Embryonic facial prominence (tissue), 1 donor: ENCODE measurements around the gene ZDHHC7.
"Not testable (repeated sequence)": the region's sequence is repeated elsewhere in the genome, so short reads cannot be mapped to it uniquely, and the experiment has no call there.

Source experiments
- DNase-seq: peaks from one replicate; pipeline ENCODE4 v3.0.0-alpha.2; 2016; ENCODE audit errors: extremely low spot score

ZDHHC7 gene

DNA sequence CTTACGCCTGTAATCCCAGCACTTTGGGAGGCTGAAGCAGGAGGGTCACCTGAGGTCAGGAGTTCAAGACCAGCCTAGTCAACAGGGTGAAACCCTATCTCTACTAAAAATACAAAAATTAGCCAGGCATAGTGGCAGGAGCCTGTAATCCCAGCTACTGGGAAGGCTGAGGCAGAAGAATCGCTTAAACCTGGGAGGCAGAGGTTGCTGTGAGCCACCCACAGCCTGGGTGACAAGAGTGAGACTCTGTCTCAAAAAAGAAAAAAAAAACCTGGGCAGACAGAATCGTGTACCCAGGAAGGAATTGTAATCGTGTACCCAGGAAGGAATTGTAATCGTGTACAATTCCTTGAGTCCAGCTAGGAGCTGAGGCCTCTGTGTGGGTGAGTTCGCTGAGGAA lies 72.7 kb downstream of the ZDHHC7 start:
- not testable (repeated sequence) for DNase-seq

DNA sequence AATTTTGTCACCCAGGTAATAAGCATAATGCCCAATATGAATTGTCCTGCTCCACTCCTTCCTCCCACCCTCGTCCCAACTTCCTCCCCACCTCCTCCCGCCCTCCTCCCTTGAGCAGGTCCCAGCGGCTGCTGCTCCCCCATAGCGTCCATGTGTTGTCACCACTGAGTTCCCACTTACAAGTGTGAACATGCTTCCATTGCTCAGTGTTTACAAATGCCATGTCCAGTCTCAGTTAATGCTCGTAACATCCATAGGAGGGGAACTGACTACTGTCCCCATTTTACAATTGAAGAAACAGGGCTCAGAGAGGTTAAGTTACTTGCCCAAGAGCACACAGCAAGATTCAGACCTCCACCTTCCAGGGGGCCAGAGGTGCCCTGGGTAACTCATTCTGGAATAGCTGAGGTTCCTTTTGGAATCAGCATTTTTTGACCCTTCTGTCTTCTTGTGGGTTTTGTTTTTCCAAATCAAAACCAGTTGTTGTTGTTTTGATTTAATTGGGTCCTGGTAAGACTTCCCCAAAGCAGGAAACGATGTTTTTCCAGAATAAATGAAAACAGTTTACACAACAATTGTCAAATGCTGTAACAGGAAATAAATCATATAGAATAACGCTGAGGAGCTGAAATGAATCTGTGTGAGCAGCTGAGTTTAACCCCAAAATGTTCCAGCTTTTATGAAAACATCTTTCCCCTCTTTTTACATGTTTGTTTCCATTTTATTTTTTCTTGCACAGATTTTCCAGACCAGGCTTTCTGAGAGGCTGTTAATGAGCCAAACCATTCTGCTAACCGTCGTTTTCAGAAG lies 73.9 kb downstream of the ZDHHC7 start:
- no peak for DNase-seq

DNA sequence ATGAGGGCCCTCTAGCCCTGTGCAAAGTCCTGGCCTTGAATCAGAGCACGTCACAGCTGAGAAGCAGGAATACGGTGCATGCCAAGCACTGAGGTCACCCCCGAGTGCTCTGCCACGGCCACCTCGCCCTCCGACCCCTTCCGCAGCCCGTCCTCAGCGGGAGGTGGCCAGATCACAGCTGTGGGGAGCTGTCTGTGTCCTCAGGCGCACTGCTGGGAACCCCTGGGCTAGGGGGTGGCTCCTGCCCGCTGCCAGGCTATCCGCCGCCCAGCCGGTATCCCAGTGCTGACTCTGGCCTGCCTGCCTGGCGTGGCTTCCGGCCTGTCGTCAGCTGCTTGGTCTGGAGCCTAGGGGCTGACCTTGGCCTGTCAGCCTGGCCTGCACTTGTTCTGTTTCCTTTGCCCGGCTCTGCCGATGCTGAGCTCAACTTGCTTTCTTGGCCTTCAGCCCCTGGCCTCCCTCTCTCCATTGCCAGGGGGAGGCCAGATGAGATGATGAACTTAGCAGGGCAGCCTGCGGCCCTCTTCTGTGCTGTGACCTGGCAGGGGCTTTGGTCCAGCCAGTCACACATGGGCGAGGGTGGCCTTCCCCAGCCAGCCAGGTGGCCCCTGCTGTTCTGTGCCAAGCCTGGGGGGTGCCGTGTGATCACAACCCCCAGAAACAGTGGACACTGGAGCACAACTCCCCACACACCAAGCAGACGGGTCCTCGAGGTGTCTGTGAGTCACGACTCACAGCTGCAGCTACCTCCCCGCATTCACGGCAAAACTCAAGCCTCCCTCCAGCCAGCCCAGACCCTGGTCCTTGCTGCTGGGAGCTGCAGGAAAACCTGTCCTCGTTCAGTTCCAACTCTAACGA lies 77.3 kb downstream of the ZDHHC7 start:
- no peak for DNase-seq

DNA sequence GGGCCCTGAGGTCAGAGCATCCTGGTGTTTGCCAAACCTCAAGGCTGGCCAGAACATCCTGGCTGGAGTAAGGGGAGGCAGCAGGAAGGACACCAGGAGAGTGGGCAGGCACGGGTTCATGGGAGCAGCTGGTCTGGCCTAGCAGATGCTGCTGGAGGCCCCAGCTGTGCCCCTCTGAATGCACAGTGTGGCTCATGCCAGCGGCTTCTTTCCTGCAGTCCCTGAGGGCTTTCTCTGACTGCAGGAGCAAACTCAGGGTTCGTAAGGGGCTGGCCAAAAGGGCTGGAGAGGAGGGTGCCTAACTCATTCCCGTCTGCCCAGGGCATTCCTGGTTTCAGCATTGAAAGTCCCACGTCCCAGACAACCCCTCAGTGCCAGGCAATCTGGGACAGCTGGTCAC lies 78.7 kb downstream of the ZDHHC7 start:
- no peak for DNase-seq

DNA sequence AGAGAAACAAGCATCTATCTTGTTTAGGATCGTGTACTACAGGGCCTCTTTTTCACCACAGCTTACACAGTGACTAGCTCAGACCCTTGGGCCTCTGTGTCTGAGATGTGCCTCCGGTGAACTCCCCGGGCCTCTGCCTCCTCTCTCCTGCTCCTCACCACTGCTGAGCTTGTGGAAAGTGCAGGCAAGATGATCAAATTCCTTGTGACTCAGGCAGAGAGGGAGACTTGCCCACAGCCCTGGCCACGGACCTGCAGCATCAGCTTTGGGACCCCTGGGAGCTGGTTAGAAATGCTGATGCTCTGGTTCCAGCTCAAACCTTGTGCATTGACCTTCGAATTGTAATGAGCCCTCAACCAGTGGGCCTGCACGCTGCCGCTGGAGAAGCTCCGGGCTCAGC lies 79.8 kb downstream of the ZDHHC7 start:
- DNase-seq = no peak

DNA sequence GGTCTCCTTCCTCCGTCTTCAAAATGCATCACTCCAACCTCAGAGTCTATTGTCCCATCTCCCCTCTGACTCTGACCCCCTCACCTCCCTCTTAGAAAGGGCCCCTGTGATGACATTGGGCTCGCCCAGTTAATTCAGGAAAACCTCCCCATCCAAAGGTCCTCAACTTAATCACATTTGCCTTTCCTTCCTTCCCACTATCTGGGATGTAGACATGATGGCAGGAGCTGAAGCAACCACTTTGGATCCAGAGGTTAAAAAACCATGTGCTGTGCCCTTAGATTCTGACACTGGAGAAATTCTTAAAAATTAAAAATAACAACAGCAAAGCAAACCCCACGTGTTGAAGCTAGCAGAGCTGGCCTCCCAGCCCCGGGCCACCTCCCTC lies 80.2 kb downstream of the ZDHHC7 start:
- no peak for DNase-seq

DNA sequence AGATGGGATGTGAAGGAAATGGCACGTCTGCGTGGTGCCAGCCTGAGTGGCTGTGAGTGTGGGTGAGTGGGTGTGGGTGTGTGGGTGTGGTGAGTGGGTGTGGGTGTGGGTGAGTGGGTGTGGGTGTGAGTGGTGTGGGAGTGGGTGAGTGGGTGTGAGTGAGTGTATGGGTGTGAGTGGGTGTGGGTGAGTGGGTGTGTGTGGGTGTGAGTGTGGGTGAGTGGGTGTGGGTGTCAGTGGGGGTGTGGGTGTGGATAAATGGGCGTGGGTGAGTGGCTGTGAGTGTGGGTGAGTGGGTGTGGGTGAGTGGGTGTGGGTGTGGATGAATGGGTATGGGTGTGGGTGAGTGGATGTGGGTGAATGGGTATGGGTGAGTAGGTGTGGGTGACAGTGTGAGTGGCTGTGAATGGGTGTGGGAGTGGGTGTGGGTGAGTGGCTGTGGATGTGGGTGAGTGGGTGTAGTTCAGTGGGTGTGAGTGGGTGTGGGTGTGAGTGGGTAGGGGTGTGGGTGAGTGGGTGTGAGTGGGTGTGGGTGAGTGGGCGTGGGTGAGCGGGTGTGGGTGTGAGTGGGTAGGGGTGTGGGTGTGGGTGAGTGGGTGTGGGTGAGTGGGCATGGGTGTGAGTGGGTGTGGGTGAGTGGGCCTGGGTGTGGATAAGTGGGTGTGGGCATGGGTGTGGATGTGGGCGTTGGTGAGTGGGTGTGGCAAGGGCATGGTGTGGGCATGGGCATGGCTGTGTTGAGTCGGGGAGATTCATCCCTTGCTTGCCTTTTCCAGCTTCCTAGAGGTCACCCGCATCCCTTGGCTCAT lies 80.8 kb downstream of the ZDHHC7 start:
- no peak for DNase-seq

DNA sequence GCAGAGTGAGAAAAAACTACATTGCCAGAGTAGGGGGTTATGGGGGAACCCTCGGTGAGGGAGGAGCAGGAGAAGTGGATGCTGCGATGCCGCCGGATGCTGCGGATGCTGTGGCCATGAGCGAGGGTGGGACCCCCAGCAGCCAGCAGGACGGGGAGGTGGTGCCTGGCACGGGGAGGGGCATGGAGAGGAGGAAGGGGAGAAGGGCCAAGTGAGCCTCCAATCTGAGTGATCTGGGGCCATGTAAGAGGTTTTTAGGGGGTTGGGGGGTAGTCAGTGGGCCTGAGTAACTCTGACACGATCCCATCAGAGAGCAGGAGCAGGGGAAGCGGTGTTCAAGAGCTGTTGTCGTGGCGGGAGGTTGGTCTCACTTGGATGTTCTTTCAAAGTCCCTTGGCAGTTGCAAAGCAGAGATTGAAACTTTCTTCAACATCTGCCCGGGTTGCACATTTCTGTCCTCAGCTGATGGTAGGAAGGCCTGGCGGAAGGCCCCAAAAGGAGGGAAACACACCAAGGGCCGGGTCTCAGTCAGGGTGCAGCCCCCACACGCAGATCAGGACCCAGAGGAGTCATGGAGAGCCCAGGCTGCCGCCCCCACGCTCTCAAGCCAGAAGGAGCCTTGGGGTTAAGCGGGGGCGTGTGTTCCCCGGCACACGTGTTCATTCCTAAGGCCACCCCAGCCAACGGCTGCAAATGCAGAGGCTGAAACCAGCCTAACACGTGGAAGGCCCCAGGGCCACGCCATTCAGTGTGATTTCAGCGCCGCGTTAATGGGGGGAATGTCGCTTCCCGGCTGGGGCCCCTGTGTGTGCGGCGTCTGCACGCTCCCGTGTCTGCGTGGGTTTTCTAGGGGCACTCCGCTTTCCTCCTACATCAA lies 81.7 kb downstream of the ZDHHC7 start:
- no peak for DNase-seq

DNA sequence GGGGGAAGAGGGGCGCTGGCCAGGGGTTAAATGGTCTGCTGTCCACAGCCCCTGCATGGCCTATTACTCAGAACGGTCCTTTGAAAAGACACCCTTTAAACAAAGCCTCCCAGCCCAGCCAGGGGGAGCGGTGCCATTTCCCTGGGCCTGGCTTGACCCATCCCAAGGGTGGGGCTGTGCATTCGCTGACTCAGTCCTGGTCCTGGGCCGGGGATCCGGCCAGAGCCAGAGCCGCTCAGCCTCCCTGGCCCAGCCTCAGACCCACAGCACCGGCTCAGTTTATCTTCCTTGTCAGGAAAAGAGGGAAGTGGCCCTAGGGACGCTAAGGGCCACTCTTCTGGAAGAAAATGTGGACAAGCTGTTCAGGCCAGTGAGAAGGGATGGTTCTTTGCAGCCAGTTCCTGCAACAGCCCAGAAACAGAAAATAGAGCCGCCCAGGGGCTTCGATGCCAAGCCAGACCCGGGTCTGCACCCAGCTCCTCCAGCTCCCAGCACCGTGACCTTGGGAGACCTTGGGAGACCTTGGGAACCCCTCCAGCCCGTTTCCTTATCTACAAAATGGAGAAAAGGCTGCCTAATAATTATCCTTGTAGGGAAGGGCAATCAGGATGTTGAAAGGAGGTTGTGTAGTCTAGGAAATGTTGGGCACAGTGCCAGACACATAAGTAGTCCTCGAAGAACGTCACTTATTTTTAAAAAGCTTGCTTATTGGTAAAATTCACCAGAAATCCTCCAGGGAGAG lies 82.5 kb downstream of the ZDHHC7 start:
- no peak for DNase-seq

DNA sequence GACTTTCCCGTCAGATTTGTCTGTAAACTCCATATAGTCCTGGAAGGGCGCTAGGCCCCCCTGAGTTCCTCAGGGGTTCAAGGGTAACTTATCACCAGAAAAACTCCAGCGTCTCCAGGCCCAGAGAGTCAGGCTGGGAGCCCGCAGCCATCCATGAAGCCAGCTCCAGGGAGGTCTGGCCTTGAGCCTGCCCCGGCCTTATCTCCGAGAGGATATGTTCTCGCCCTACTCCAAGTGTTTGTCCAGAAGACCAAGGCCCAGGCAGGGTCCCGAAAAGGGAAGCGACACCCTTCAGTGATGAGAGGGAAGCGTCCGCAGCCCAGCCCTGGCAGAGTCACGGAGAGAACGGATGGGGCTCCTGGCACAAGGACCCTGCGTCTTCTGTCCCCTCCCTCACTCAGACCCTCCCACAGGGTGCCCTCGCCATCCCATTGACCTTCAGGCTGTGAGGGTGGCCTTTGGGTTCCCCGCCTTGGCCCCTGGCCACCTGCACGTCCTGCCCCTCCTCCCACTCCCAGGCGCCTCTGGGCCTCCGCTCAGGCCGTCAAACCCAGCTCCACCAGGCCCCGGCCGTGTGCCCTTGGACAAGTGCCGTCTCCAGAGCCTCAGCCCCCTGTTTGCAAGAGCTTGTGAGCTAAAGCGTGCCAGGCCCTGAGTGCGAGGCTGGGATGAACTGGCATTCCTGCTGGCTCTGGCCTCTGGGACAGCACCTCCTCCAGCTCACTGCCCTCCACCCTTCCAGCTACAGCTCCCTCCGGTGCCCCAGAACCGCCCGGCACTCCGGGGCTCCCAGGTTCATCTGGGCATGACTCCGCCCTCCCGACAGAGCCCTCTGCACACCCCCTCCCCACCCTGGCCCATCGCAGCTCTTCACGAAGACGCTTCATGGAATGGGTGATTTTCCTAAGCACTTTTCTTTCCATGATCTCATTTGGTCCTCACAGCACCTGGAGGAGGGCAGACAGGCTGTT lies 83.4 kb downstream of the ZDHHC7 start:
- no peak for DNase-seq

DNA sequence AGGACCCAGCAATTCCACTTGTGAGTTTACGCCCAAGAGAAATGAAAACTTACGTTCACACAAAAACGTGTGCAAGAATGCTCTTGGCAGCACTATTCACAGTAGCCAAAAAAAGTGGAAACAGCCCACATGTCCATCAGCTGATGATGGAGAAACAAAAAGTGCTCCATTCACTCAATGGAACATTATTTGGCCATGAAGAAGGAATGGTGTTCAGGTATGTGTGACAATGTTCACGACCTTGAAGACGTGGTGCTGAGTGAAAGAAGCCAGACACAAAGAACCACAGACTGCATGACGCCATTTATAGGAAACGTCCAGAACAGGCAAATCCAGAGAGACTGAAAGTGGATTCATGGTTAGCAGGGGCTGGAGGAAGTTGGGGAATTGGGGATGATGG lies 84.9 kb downstream of the ZDHHC7 start:
- DNase-seq = no peak

DNA sequence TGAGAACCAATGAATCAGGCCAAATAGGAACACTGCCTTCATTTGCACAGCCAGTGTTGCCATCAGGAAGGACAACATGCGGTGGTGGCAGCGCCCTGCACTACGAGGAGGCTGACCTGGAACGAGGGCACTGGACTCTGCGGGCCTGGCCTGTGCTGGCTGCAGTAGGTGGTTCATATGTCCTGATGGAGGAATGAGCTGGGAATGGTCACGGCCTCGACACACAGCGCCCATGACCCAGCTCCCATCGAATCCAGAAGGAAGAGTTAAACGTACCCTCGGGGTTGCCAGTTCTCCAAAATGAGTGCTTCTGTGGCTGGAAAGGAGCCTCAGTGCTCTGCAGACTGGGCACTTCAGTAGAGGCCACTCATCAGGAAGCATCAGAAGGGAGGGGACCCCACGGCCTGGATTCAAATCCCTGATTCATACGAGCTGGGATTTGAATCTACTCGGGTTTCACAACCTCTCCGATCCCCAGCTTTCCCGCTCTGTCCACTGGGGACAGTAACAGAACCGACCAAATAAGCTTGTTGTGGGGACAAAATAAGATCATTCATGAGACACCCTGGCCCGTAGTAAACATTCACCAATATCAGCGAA lies 85.5 kb downstream of the ZDHHC7 start:
- no peak for DNase-seq

DNA sequence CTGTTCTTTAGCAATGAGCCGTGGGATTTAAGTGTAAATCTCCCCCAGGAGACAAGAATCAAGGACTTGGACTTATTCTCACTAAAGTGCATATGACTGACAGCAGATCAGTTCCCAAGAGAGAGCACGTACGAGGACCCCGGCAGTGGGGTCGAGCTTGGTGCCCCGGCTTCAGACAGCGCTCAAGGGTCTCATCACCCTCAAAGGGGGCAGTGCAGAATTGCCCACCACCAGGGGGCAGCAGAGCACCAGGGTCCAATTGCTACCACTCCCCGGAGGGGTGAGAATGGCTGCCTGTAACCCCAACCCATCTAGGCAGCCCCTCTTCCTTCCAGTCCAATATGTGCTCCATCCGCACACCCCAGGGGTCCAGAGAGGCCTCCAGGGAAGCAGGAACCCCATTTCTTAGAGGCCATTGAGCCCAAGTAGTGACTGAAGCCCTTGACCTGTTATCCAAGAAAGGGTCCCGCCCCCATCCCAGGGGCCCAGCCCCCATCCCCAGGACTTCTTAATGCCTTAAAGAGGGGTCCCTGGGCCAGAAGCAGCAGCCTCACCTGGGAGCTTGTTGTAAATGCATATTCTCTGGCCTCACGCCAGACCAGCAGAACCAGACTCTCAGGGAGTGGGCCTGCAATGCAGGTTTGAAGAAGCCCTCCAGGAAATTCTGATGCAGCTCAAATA lies 86.1 kb downstream of the ZDHHC7 start:
- DNase-seq = no peak

DNA sequence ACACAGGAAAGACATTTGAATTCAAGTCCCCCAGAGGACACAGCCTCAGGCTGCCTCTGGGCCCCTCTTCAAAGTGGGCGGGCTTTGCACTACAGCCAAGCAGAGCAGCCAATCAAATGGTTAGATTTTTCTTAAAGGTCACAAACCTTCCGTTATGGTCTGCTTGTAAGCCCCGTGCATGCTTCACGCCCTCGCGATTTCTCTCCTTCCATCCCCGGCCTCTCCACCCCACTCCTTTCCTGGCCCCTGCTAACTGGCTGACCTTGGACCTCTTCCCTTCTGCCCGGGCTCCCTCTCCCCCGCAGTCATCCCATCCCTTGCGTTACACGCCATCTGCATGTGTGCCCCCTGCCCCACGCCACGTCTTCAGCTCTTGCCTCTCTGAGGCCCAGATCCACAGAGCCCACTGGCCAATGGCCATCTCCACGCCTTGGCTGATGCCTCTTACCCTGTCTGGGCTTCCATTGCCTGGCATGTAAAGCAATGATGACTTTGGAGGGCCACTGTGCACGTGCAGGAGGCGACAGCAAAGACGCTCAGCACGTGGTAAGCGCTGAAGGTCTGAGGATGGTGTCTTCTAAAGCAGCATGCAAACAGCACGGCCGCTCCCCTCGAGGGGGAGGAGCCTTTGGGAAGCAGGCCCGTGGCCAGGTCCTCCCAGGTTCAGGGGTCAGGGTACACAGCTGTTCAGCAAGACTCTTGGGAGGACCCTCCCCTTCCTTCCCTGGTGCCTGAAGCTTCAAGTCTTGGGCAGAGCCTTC lies 86.8 kb downstream of the ZDHHC7 start:
- DNase-seq = no peak
